Mesendoderm (in vitro differentiated cells): ENCODE measurements around the gene SNX24.

Source experiments
- DNase-seq: peaks from one replicate; pipeline ENCODE4 v3.0.0; 2013
- H2AK5ac ChIP-seq: 2 replicates; pipeline ENCODE4 v1.6.1; 2013; ENCODE audit warnings: low read length, inconsistent platforms
- H2BK120ac ChIP-seq: 2 replicates; pipeline ENCODE4 v1.6.1; 2013; ENCODE audit warnings: low read depth, mild to moderate bottlenecking, low read length, moderate library complexity, mixed read lengths
- H2BK15ac ChIP-seq: replicated peaks from 2 replicates; pipeline ENCODE4 v1.6.1; 2013; ENCODE audit warnings: low read depth, mild to moderate bottlenecking, moderate library complexity
- H2BK5ac ChIP-seq: 2 replicates; pipeline ENCODE4 v1.6.1; 2013; ENCODE audit warnings: low read length, inconsistent platforms
- H3K18ac ChIP-seq: 2 replicates; pipeline ENCODE4 v1.6.1; 2013; ENCODE audit warnings: mild to moderate bottlenecking, low read length, mixed read lengths
- H3K23ac ChIP-seq: one replicate; pipeline ENCODE4 v1.6.1; 2013; ENCODE audit warnings: low read length
- H3K27ac ChIP-seq: 2 replicates; pipeline ENCODE4 v1.5.1; 2013; ENCODE audit warnings: low read depth, mild to moderate bottlenecking, inconsistent platforms, low read length, moderate library complexity
- H3K27me3 ChIP-seq: 2 replicates; pipeline ENCODE4 v1.6.1; 2013; ENCODE audit warnings: low read length, control low read depth, mild to moderate bottlenecking, inconsistent platforms; ENCODE audit not compliant: insufficient read depth, poor library complexity
- H3K36me3 ChIP-seq: 2 replicates; pipeline ENCODE4 v1.6.1; 2013; ENCODE audit warnings: low read length, inconsistent platforms; ENCODE audit not compliant: control insufficient read depth, insufficient read depth
- H3K4ac ChIP-seq: one replicate; pipeline ENCODE4 v1.6.1; 2013; ENCODE audit warnings: low read depth, mild to moderate bottlenecking, low read length, moderate library complexity
- H3K4me1 ChIP-seq: 2 replicates; pipeline ENCODE4 v1.6.1; 2013; ENCODE audit warnings: low read depth, low read length, inconsistent platforms; ENCODE audit not compliant: control insufficient read depth
- H3K4me2 ChIP-seq: 2 replicates; pipeline ENCODE4 v1.6.1; 2013; ENCODE audit warnings: low read length
- H3K4me3 ChIP-seq: 2 replicates; pipeline ENCODE4 v1.5.1; 2013; ENCODE audit warnings: mild to moderate bottlenecking, low read length
- H3K56ac ChIP-seq: one replicate; pipeline ENCODE4 v1.6.1; 2013; ENCODE audit warnings: low read length
- H3K79me1 ChIP-seq: 2 replicates; pipeline ENCODE4 v1.6.1; 2013; ENCODE audit warnings: low read length, inconsistent platforms
- H3K79me2 ChIP-seq: 2 replicates; pipeline ENCODE4 v1.6.1; 2013; ENCODE audit warnings: mild to moderate bottlenecking, low read length; ENCODE audit not compliant: control insufficient read depth, insufficient read depth
- H3K9ac ChIP-seq: 2 replicates; pipeline ENCODE4 v1.6.1; 2013; ENCODE audit warnings: low read length, inconsistent platforms
- H4K5ac ChIP-seq: one replicate; pipeline ENCODE4 v1.6.1; 2013; ENCODE audit warnings: low read length
- H4K8ac ChIP-seq: one replicate; pipeline ENCODE4 v1.6.1; 2013; ENCODE audit warnings: low read depth, mild to moderate bottlenecking, control low read depth, low read length, moderate library complexity
- WGBS: extraction: QIAGEN DNeasy Blood & Tissue Kit; methylation state at CpG from one replicate; pipeline ENCODE4 v1.1.7; 2013; ENCODE audit warnings: low lambda C conversion rate, missing lambda C conversion rate; ENCODE audit not compliant: insufficient coverage; ENCODE audit errors: extremely low coverage; 5-methylcytosine and 5-hydroxymethylcytosine counted together

Gene SNX24

GRCh38 chr5:122901346-122901745 lies 55.9 kb downstream of the SNX24 start:
- H3K18ac ChIP-seq, result no peak overlapping the region
- no peak overlapping the region for H3K27ac ChIP-seq
- H3K4me3 ChIP-seq, result no peak overlapping the region
- H3K27me3 ChIP-seq, result no peaks in the 10 kb centered on the region
- DNase-seq, result no peak
- H3K56ac ChIP-seq, result no peak overlapping the region
- H3K4me1 ChIP-seq, result no peaks in the 10 kb centered on the region
- H3K79me2 ChIP-seq, result no peaks in the 10 kb centered on the region
- no peak overlapping the region for H3K9ac ChIP-seq
- H4K8ac ChIP-seq, result no peak overlapping the region
- H2BK120ac ChIP-seq, result no peak overlapping the region
- WGBS, result no CpG with 5 or more reads among the region's 2 CpGs
- H3K36me3 ChIP-seq, result no peaks in the 10 kb centered on the region
- H3K79me1 ChIP-seq, result no peaks in the 10 kb centered on the region
- no peak overlapping the region for H2AK5ac ChIP-seq
- H3K23ac ChIP-seq, result no peak overlapping the region
- no peak overlapping the region for H4K5ac ChIP-seq
- no peak overlapping the region for H3K4me2 ChIP-seq
- H2BK5ac ChIP-seq, result no peak overlapping the region
- H3K4ac ChIP-seq, result no peak overlapping the region
- no peak overlapping the region for H2BK15ac ChIP-seq

GRCh38 chr5:122902263-122902662 lies 56.9 kb downstream of the SNX24 start:
- DNase-seq, result no peak
- H4K5ac ChIP-seq, result no peak overlapping the region
- no peaks in the 10 kb centered on the region for H3K79me1 ChIP-seq
- H3K4me2 ChIP-seq, result no peak overlapping the region
- H2BK120ac ChIP-seq, result no peak overlapping the region
- H3K23ac ChIP-seq, result no peak overlapping the region
- no peak overlapping the region for H3K56ac ChIP-seq
- no peak overlapping the region for H3K4ac ChIP-seq
- no peak overlapping the region for H2BK5ac ChIP-seq
- peaks cover 2% of the 10 kb centered on the region for H3K4me1 ChIP-seq
- no peak overlapping the region for H3K18ac ChIP-seq
- no CpG with 5 or more reads among the region's 1 CpG for WGBS
- H4K8ac ChIP-seq, result no peak overlapping the region
- H3K27me3 ChIP-seq, result no peaks in the 10 kb centered on the region
- no peak overlapping the region for H3K4me3 ChIP-seq
- no peak overlapping the region for H3K27ac ChIP-seq
- H3K9ac ChIP-seq, result no peak overlapping the region
- H3K79me2 ChIP-seq, result no peaks in the 10 kb centered on the region
- H2BK15ac ChIP-seq, result no peak overlapping the region
- no peak overlapping the region for H2AK5ac ChIP-seq
- H3K36me3 ChIP-seq, result no peaks in the 10 kb centered on the region

- Histone ChIP-seq H4K5ac (no peak overlapping the region), H3K4ac (no peak overlapping the region), H3K4me2 (no peak overlapping the region), H3K79me1 (no peaks in the 10 kb centered on the region), H3K27ac (peak overlapping the region; percentile 38), H3K27me3 (no peaks in the 10 kb centered on the region), H3K9ac (no peak overlapping the region), H3K36me3 (no peaks in the 10 kb centered on the region), H2BK120ac (no peak overlapping the region), H3K56ac (peak overlapping the region; percentile 80), H2AK5ac (no peak overlapping the region), H3K4me3 (no peak overlapping the region), H2BK15ac (no peak overlapping the region), H2BK5ac (peak overlapping the region; percentile 65), H3K23ac (no peak overlapping the region), H3K79me2 (no peaks in the 10 kb centered on the region), H4K8ac (no peak overlapping the region), H3K4me1 (peaks cover 2% of the 10 kb centered on the region), H3K18ac (no peak overlapping the region)
- peak; percentile 36 for DNase-seq
- 100% methylated on average over 2 of the region's 4 CpGs for WGBS
Measured at GRCh38 chr5:122906768-122907167, 61.4 kb downstream of the SNX24 start.

- Histone ChIP-seq H4K5ac (no peak overlapping the region), H3K27ac (no peak overlapping the region), H3K27me3 (no peaks in the 10 kb centered on the region), H3K79me2 (no peaks in the 10 kb centered on the region), H3K4me2 (no peak overlapping the region), H3K36me3 (no peaks in the 10 kb centered on the region), H3K79me1 (no peaks in the 10 kb centered on the region), H3K18ac (no peak overlapping the region), H3K4me1 (peaks cover 2% of the 10 kb centered on the region), H3K56ac (no peak overlapping the region), H2AK5ac (no peak overlapping the region), H3K23ac (no peak overlapping the region), H3K4ac (no peak overlapping the region), H3K9ac (no peak overlapping the region), H2BK5ac (no peak overlapping the region), H2BK120ac (no peak overlapping the region), H3K4me3 (no peak overlapping the region), H2BK15ac (no peak overlapping the region), H4K8ac (no peak overlapping the region)
- DNase-seq, result peak; percentile 94
- WGBS, result no CpG with 5 or more reads among the region's 3 CpGs
Measured at GRCh38 chr5:122907276-122907675, 61.9 kb downstream of the SNX24 start.

GRCh38 chr5:122908108-122908507 lies 62.7 kb downstream of the SNX24 start:
- Histone ChIP-seq H3K4me1 (peaks cover 2% of the 10 kb centered on the region), H3K36me3 (no peaks in the 10 kb centered on the region), H4K5ac (no peak overlapping the region), H2AK5ac (no peak overlapping the region), H3K56ac (no peak overlapping the region), H3K27me3 (no peaks in the 10 kb centered on the region), H3K23ac (no peak overlapping the region), H3K18ac (no peak overlapping the region), H3K4ac (no peak overlapping the region), H3K27ac (no peak overlapping the region), H3K4me2 (no peak overlapping the region), H2BK5ac (no peak overlapping the region), H2BK120ac (no peak overlapping the region), H4K8ac (no peak overlapping the region), H3K79me2 (no peaks in the 10 kb centered on the region), H3K4me3 (no peak overlapping the region), H2BK15ac (peak overlapping the region; percentile 59), H3K9ac (no peak overlapping the region), H3K79me1 (no peaks in the 10 kb centered on the region)
- WGBS, result no CpG with 5 or more reads among the region's 6 CpGs
- DNase-seq, result no peak

GRCh38 chr5:122908662-122909061 lies 63.2 kb downstream of the SNX24 start:
- Histone ChIP-seq H3K27ac (no peak overlapping the region), H3K4me2 (no peak overlapping the region), H3K36me3 (no peaks in the 10 kb centered on the region), H3K18ac (no peak overlapping the region), H2BK15ac (no peak overlapping the region), H2BK120ac (no peak overlapping the region), H3K27me3 (no peaks in the 10 kb centered on the region), H3K4me1 (peaks cover 2% of the 10 kb centered on the region), H3K79me2 (no peaks in the 10 kb centered on the region), H3K4me3 (no peak overlapping the region), H2AK5ac (no peak overlapping the region), H3K9ac (no peak overlapping the region), H4K8ac (no peak overlapping the region), H3K56ac (no peak overlapping the region), H4K5ac (no peak overlapping the region), H2BK5ac (no peak overlapping the region), H3K4ac (no peak overlapping the region), H3K79me1 (no peaks in the 10 kb centered on the region), H3K23ac (no peak overlapping the region)
- WGBS, result no CpG with 5 or more reads among the region's 6 CpGs
- peak; percentile 54 for DNase-seq
